Neural progenitor cell (in vitro differentiated cells): ENCODE data around the gene IQCF2.

Experiments used
- CTCF ChIP-seq: fragments of 200-600 bp; sonication (generic); IDR thresholded peaks from 2 replicates; pipeline ENCODE4 v1.5.1; 2017; ENCODE audit warnings: antibody characterized with exemption, mild to moderate bottlenecking
- EZH2 ChIP-seq: fragments of 200-600 bp; sonication (generic); IDR thresholded peaks from 2 replicates; pipeline ENCODE4 v1.6.1; 2017; ENCODE audit warnings: antibody characterized with exemption, mild to moderate bottlenecking, moderate library complexity
- EZH2phosphoT487 ChIP-seq: fragments of 200-600 bp; sonication (generic); IDR thresholded peaks from 2 replicates; pipeline ENCODE4 v1.6.1; 2017; ENCODE audit warnings: antibody characterized with exemption

- no peak for TF ChIP-seq CTCF
- TF ChIP-seq EZH2 = no peak
- no peak for TF ChIP-seq EZH2phosphoT487
Measured at GRCh38 chr3:51891242-51892039, 30.0 kb downstream of the IQCF2 start.
